GM12878 (cell line): ENCODE measurements around the gene XAGE5.
"Not testable (repeated sequence)": the region's sequence is repeated elsewhere in the genome, so short reads cannot be mapped to it uniquely, and the experiment has no call there.

Experiments used
- ETV6 ChIP-seq, 2 experiments: fragments of 450-650 bp in 1 of 2; IDR thresholded peaks in 1 of 2; conservative IDR thresholded peaks in 1 of 2; 2 replicates each; pipeline ENCODE4 v1.6.1; 2014; ENCODE audit warnings: antibody characterized with exemption in 1 of 2, borderline replicate concordance in 1 of 2, low read depth in 1 of 2, mild to moderate bottlenecking in 1 of 2, moderate library complexity in 1 of 2
- HCFC1 ChIP-seq: fragments of 150-350 bp; IDR thresholded peaks from 2 replicates; pipeline ENCODE4 v1.6.1; 2014; ENCODE audit warnings: low read length
- HDAC2 ChIP-seq: fragments of 200-600 bp; sonication (generic); IDR thresholded peaks from 2 replicates; pipeline ENCODE4 v1.6.1; 2017
- IKZF1 ChIP-seq: fragments of 450-650 bp; conservative IDR thresholded peaks from 2 replicates; pipeline ENCODE4 v1.6.1; 2017; ENCODE audit warnings: antibody characterized with exemption, mild to moderate bottlenecking
- POLR2AphosphoS5 ChIP-seq: IDR thresholded peaks from 2 replicates; pipeline ENCODE4 v1.6.1; 2011; ENCODE audit warnings: mild to moderate bottlenecking, low read length, inconsistent platforms
- REST ChIP-seq: IDR thresholded peaks from 2 replicates; pipeline ENCODE4 v1.6.1; 2012; ENCODE audit warnings: mild to moderate bottlenecking, low read depth, low read length
- TAF1 ChIP-seq: IDR thresholded peaks from 2 replicates; pipeline ENCODE4 v1.6.1; 2011; ENCODE audit warnings: mild to moderate bottlenecking, low read depth, low read length, borderline replicate concordance
- ZBTB33 ChIP-seq: fragments of 450-650 bp; IDR thresholded peaks from 2 replicates; pipeline ENCODE4 v1.6.1; 2017; ENCODE audit warnings: mild to moderate bottlenecking
- ZNF274 ChIP-seq: IDR thresholded peaks from one replicate; pipeline ENCODE4 v1.8.0; 2011; ENCODE audit not compliant: insufficient read length, insufficient read depth
- TF ChIP-seq, protein P1 (sequence below), 3 experiments: IDR thresholded peaks in 2 of 3; conservative IDR thresholded peaks in 1 of 3; 2 replicates each; pipeline ENCODE4 v1.5.1; 2011; ENCODE audit warnings: low read depth in 3 of 3, low read length in 3 of 3, mild to moderate bottlenecking in 3 of 3, control low read depth in 2 of 3, moderate library complexity in 2 of 3, inconsistent platforms in 1 of 3, mixed read lengths in 1 of 3; ENCODE audit not compliant: control insufficient read depth in 2 of 3, insufficient read depth in 1 of 3; ENCODE audit errors: extremely low read depth in 1 of 3

DNA sequence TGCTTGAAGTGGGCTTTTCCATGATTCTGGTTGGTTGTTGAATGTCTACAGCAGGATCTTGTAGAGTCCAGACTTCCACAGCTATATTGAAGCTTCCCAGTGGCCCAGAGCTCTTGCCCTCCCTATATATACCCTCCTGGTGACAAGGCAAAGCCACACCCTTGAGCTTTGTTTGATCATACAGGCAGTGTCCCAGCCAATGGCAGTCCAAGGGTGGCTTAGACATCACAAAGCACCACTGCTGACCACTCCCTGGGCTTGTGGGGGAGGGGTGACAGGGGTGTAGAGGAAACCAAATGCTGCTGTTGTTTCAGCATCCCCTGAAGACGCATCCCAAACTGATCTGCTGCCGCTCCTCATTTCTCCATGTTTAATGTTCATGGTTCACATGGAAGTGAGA lies 13.8 kb upstream of the XAGE5 start, which contains the start of gene SPANXN5:
- TF ChIP-seq HCFC1; ZBTB33; ETV6 (conservative IDR thresholded peaks at IDR 0.05 in 1 of 2, IDR thresholded peaks at IDR 0.05 in 1 of 2; ENCODE audit: borderline replicate concordance in 1 of 2, low read depth in 1 of 2); ZNF274; IKZF1; REST; TAF1; POLR2AphosphoS5; HDAC2: not testable (repeated sequence)
- TF ChIP-seq, protein P1, sequence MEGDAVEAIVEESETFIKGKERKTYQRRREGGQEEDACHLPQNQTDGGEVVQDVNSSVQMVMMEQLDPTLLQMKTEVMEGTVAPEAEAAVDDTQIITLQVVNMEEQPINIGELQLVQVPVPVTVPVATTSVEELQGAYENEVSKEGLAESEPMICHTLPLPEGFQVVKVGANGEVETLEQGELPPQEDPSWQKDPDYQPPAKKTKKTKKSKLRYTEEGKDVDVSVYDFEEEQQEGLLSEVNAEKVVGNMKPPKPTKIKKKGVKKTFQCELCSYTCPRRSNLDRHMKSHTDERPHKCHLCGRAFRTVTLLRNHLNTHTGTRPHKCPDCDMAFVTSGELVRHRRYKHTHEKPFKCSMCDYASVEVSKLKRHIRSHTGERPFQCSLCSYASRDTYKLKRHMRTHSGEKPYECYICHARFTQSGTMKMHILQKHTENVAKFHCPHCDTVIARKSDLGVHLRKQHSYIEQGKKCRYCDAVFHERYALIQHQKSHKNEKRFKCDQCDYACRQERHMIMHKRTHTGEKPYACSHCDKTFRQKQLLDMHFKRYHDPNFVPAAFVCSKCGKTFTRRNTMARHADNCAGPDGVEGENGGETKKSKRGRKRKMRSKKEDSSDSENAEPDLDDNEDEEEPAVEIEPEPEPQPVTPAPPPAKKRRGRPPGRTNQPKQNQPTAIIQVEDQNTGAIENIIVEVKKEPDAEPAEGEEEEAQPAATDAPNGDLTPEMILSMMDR (IDR thresholded peaks at IDR 0.05 in 2 of 3, conservative IDR thresholded peaks at IDR 0.05 in 1 of 3; ENCODE audit: control insufficient read depth in 2 of 3, extremely low read depth in 1 of 3, insufficient read depth in 1 of 3, low read depth in 3 of 3, low read length in 3 of 3) = not testable (repeated sequence)
